CD4-positive, alpha-beta T cell (primary cell): ENCODE data around the gene KIAA0753. TPM values are rescaled to one million over a fixed set of nuclear protein-coding genes. Genes with fewer than 3 reads are reported as not detected.

Experiments used
- ATAC-seq: fragments of 200-7000 bp; cut with Tn5 transposase; one replicate; pipeline ENCODE4 v1.10.0; 2022; ENCODE audit warnings: mild to moderate bottlenecking; ENCODE audit not compliant: poor library complexity
- CTCF ChIA-PET: fragments of 350-600 bp; sonication (Branson Sonifier 250); formaldehyde crosslinking; loops from one replicate; lab custom pipeline; 2021; ENCODE audit warnings: antibody characterized with exemption, inconsistent platforms; lab: Charles Lee
- POLR2A ChIA-PET: fragments of 350-600 bp; sonication (Branson Sonifier 250); formaldehyde crosslinking; loops from one replicate; lab custom pipeline; 2021; ENCODE audit warnings: antibody characterized with exemption, inconsistent platforms; lab: Charles Lee
- DNase-seq, 14 experiments: peaks; one replicate each; pipeline ENCODE4 v3.0.0-alpha.2; 2013 to 2020; ENCODE audit warnings: mixed read lengths in 2 of 14
- H3K27ac ChIP-seq, 2 donors: one replicate each; pipeline versions ENCODE4 v1.5.1 to v1.7.0; 2013; ENCODE audit warnings: low read length in 2 of 2, low read depth in 1 of 2, mild to moderate bottlenecking in 1 of 2
- H3K27me3 ChIP-seq, 2 experiments: 1 replicate in 1 of 2; 2 replicates in 1 of 2; pipeline versions ENCODE4 v1.6.1 to v1.7.0; 2013; ENCODE audit warnings: low read length in 2 of 2, control low read depth in 1 of 2, mild to moderate bottlenecking in 1 of 2, moderate library complexity in 1 of 2; ENCODE audit not compliant: insufficient read depth in 2 of 2, control insufficient read depth in 1 of 2
- H3K36me3 ChIP-seq: one replicate; pipeline ENCODE4 v1.6.1; 2013; ENCODE audit warnings: low read length, control low read depth; ENCODE audit not compliant: insufficient read depth
- H3K4me1 ChIP-seq: one replicate; pipeline ENCODE4 v1.6.1; 2013; ENCODE audit warnings: low read length, control low read depth; ENCODE audit not compliant: insufficient read depth
- H3K4me3 ChIP-seq: one replicate; pipeline ENCODE4 v1.5.1; 2013; ENCODE audit warnings: mild to moderate bottlenecking, low read length, moderate library complexity
- H3K9me3 ChIP-seq, 2 experiments: 1 replicate in 1 of 2; 2 replicates in 1 of 2; pipeline versions ENCODE4 v1.6.1 to v1.7.0; 2013; ENCODE audit warnings: low read length in 2 of 2, mild to moderate bottlenecking in 2 of 2, control low read depth in 1 of 2, moderate library complexity in 1 of 2; ENCODE audit not compliant: control insufficient read depth in 1 of 2, insufficient read depth in 1 of 2
- H3K27ac Mint-ChIP-seq: one replicate; pipeline ENCODE4 v1.8.0; 2020; ENCODE audit warnings: mixed read lengths
- H3K27me3 Mint-ChIP-seq: one replicate; pipeline ENCODE4 v1.8.0; 2021; ENCODE audit warnings: mixed read lengths
- H3K36me3 Mint-ChIP-seq: one replicate; pipeline ENCODE4 v1.8.0; 2021; ENCODE audit warnings: low read depth, mixed read lengths
- H3K4me1 Mint-ChIP-seq: one replicate; pipeline ENCODE4 v1.8.0; 2021; ENCODE audit warnings: low read depth, mixed read lengths
- H3K4me3 Mint-ChIP-seq: one replicate; pipeline ENCODE4 v1.8.0; 2020; ENCODE audit warnings: mild to moderate bottlenecking, mixed read lengths
- H3K9me3 Mint-ChIP-seq: one replicate; pipeline ENCODE4 v1.8.0; 2020; ENCODE audit warnings: mixed read lengths
- CTCF ChIP-seq: fragments of 200-600 bp; IDR thresholded peaks from one replicate; pipeline ENCODE4 v1.8.0; 2022; ENCODE audit warnings: antibody characterized with exemption, mild to moderate bottlenecking
- intact Hi-C, 2 experiments: fragments of 100-400 bp; cut with DNase I in 1 of 2; cut with micrococcal nuclease in 1 of 2; formaldehyde crosslinking; loops; one replicate each; pipeline versions ENCODE4 v1.15.1 to v1.9.0; 2023 to 2025; cut with DNase I, micrococcal nuclease
- total RNA-seq, 174 experiments: library from RNA in 2 of 174; stranded (reverse) in 2 of 174; gene quantifications; one replicate each; pipeline ENCODE4 v1.2.3 and lab custom pipeline; 2021 to 2026

Gene KIAA0753
- total RNA-seq, 2 experiments from 2014 or later: 8.9 to 11.7 TPM

GRCh38 chr17:6597727-6598126 lies 42.8 kb downstream of the KIAA0753 start:
- Mint-ChIP-seq H3K4me3 (no peak overlapping the region), H3K4me1 (no peaks in the 10 kb centered on the region), H3K36me3 (peaks cover 92% of the 10 kb centered on the region), H3K9me3 (no peaks in the 10 kb centered on the region), H3K27ac (no peak overlapping the region), H3K27me3 (no peaks in the 10 kb centered on the region)
- no peak for TF ChIP-seq CTCF
- no peaks in the 10 kb centered on the region for H3K27me3 ChIP-seq
- ChIA-PET CTCF (no interaction called here), POLR2A (interaction anchor here (1.2 kb wide), 1 partner anchor 42 kb away, joined by 3 read pairs; a partner anchor contains a TSS)
- DNase-seq: no peak
- ATAC-seq: no peak
- no peaks in the 10 kb centered on the region for H3K9me3 ChIP-seq
- intact Hi-C loops: no loop called here
- H3K36me3 ChIP-seq: peaks cover 55% of the 10 kb centered on the region
- no peaks in the 10 kb centered on the region for H3K4me1 ChIP-seq
- H3K4me3 ChIP-seq: no peak overlapping the region
- H3K27ac ChIP-seq: no peak overlapping the region

GRCh38 chr17:6596941-6597340 lies 43.6 kb downstream of the KIAA0753 start:
- Mint-ChIP-seq H3K36me3 (peaks cover 92% of the 10 kb centered on the region), H3K9me3 (no peaks in the 10 kb centered on the region), H3K27me3 (no peaks in the 10 kb centered on the region), H3K4me1 (no peaks in the 10 kb centered on the region), H3K27ac (no peak overlapping the region), H3K4me3 (no peak overlapping the region)
- DNase-seq (no peak), ATAC-seq (no peak)
- no peaks in the 10 kb centered on the region for H3K4me1 ChIP-seq
- TF ChIP-seq CTCF: no peak
- intact Hi-C loops: no loop called here
- no peaks in the 10 kb centered on the region for H3K9me3 ChIP-seq
- POLR2A ChIA-PET: no interaction called here
- H3K36me3 ChIP-seq: peaks cover 54% of the 10 kb centered on the region
- H3K27ac ChIP-seq: no peak overlapping the region
- CTCF ChIA-PET: no interaction called here
- no peaks in the 10 kb centered on the region for H3K27me3 ChIP-seq
- no peak overlapping the region for H3K4me3 ChIP-seq

DNA sequence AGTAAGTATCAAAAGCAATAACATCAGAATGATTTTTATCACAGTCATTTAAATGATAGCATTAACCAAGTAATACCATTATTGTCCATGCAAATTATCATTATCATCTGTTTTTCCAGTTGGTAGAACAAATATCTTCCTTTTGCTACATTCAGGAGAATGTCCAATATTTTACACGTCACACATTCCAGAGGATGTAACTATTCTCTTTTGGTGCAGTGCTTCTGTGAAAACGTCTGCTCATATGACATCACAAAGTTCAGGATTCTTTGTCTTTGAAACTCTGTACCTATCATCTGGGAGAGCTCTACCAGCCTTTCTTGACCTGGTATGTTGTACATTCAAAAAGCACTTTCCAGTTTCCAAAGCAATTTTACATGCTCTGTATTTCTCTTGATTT lies 44.0 kb downstream of the KIAA0753 start:
- CTCF ChIA-PET: no interaction called here
- intact Hi-C loops: no loop called here
- H3K4me3 Mint-ChIP-seq: no peak overlapping the region
- TF ChIP-seq CTCF: no peak
- H3K4me1 Mint-ChIP-seq: no peaks in the 10 kb centered on the region
- H3K27me3 ChIP-seq: no peaks in the 10 kb centered on the region
- ATAC-seq: no peak
- peaks cover 56% of the 10 kb centered on the region for H3K36me3 ChIP-seq
- no peak overlapping the region for H3K4me3 ChIP-seq
- no peaks in the 10 kb centered on the region for H3K9me3 ChIP-seq
- no peak overlapping the region for H3K27ac ChIP-seq
- peaks cover 92% of the 10 kb centered on the region for H3K36me3 Mint-ChIP-seq
- no peaks in the 10 kb centered on the region for H3K27me3 Mint-ChIP-seq
- no peaks in the 10 kb centered on the region for H3K4me1 ChIP-seq
- POLR2A ChIA-PET: no interaction called here
- H3K9me3 Mint-ChIP-seq: no peaks in the 10 kb centered on the region
- H3K27ac Mint-ChIP-seq: no peak overlapping the region
- no peak for DNase-seq
